ENCODE measurements around the gene DLX2. TPM values are rescaled to one million over a fixed set of nuclear protein-coding genes. Genes with fewer than 3 reads are reported as not detected.
A peak's percentile ranks its signal among the peaks of the same experiment; 100 is the strongest.

DLX2 gene
- total and polyA plus RNA-seq, 2 of the 13 experiments (the other 11 are each of a cell fraction or from before 2014, with no cell fraction given) = 0.07 to 0.15 TPM

DNA sequence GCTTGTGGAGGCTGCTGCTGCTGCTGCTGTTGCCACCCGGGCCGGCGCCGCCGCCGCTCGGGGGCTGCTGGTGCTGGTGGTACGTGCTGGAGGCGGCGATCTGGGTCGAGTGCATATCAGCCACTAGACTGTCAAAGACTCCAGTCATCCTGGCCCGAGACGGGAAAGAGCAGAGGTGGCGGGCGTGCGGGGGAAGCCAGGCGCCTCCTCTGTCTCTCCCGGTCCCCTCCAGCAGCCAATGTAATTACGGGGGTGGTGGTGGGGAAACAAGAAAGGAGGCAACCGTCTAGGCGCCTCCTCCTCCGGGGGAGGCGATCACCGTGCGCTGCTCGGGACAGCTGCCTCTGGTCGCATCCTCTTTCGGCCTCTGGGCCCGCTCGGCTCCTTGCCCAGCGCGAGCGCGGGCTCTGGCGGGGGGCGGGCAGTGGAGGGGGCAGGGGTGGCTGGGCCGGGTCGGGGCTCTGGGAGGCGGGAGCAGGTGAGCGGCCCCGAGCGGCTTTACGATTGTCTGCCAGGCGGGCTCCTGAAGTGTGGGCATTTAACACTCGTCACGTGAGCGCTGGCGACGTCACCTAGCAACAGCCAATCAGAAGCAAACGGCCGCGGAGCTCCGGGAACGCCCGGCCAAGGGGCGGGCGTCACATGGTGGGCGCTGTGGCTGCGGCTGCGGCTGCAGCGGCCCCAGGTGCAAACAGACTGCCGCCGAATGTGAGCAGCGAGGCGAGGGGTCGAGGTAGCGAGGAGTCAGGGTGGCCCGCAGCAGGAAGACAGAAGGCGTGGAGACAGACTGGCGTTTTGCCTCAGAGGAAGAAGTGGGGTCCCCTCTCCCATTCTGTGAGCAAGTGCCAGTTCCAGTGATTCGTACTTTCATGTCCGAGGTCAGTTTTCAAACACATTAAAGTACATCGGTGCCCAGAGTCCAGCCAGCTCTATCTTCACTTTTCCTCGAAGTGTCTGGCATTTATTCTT, at the start of gene DLX2 (continued):
- 0 out of 2 replicates have a peak, but pooled peaks have one; percentile 46 for TF ChIP-seq SMYD3 (CRISPR knock-in tag; IDR thresholded peaks at IDR 0.05)
- peak; percentile 73; the same call in 1 of the 2 replicates for TF ChIP-seq ZNF768 (CRISPR knock-in tag; IDR thresholded peaks at IDR 0.05)
- peak; percentile 82; the same call in 1 of the 2 replicates for TF ChIP-seq SNAI1 (CRISPR knock-in tag; IDR thresholded peaks at IDR 0.05; ENCODE audit: borderline replicate concordance)
- peak; percentile 97 for TF ChIP-seq ZSCAN12 (CRISPR knock-in tag; IDR thresholded peaks at IDR 0.05)
- no peak for TF ChIP-seq SCMH1 (CRISPR knock-in tag; IDR thresholded peaks at IDR 0.05; ENCODE audit: borderline replicate concordance)
- TF ChIP-seq ZNF589 (CRISPR knock-in tag; conservative IDR thresholded peaks at IDR 0.05) = no peak
- peak; percentile 85 for TF ChIP-seq RFX5 (IDR thresholded peaks at IDR 0.05; ENCODE audit: low read depth, low read length)
- TF ChIP-seq HOXA5 (CRISPR knock-in tag; IDR thresholded peaks at IDR 0.05) = peak; percentile 88
- no peak; the same call in 1 of the 2 replicates for TF ChIP-seq FOXA3 (CRISPR knock-in tag; IDR thresholded peaks at IDR 0.05)
- no peak for TF ChIP-seq HCFC1 (IDR thresholded peaks at IDR 0.05; ENCODE audit: low read depth, low read length)
- TF ChIP-seq GATA4 (IDR thresholded peaks at IDR 0.05; ENCODE audit: borderline replicate concordance, low read depth) = no peak
- TF ChIP-seq, protein P1, sequence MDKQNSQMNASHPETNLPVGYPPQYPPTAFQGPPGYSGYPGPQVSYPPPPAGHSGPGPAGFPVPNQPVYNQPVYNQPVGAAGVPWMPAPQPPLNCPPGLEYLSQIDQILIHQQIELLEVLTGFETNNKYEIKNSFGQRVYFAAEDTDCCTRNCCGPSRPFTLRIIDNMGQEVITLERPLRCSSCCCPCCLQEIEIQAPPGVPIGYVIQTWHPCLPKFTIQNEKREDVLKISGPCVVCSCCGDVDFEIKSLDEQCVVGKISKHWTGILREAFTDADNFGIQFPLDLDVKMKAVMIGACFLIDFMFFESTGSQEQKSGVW (CRISPR knock-in tag; IDR thresholded peaks at IDR 0.05; ENCODE audit: borderline replicate concordance) = no peak; the same call in 1 of the 2 replicates
- peak; percentile 39 for TF ChIP-seq AGO2 (optimal IDR thresholded peaks at IDR 0.05; ENCODE audit: low read depth, low read length)
- TF ChIP-seq, protein P2, sequence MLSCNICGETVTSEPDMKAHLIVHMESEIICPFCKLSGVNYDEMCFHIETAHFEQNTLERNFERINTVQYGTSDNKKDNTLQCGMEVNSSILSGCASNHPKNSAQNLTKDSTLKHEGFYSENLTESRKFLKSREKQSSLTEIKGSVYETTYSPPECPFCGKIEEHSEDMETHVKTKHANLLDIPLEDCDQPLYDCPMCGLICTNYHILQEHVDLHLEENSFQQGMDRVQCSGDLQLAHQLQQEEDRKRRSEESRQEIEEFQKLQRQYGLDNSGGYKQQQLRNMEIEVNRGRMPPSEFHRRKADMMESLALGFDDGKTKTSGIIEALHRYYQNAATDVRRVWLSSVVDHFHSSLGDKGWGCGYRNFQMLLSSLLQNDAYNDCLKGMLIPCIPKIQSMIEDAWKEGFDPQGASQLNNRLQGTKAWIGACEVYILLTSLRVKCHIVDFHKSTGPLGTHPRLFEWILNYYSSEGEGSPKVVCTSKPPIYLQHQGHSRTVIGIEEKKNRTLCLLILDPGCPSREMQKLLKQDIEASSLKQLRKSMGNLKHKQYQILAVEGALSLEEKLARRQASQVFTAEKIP (CRISPR knock-in tag; IDR thresholded peaks at IDR 0.05; ENCODE audit: borderline replicate concordance) = no peak
- TF ChIP-seq DNMT3B (CRISPR knock-in tag; conservative IDR thresholded peaks at IDR 0.05) = peak; percentile 94
- peak; percentile 98 for TF ChIP-seq NFKB2 (CRISPR knock-in tag; IDR thresholded peaks at IDR 0.05; ENCODE audit: borderline replicate concordance)
- TF ChIP-seq PHF21A (CRISPR knock-in tag; IDR thresholded peaks at IDR 0.05) = peak; percentile 54; the same call in 1 of the 2 replicates
- no peak for TF ChIP-seq SIN3A (IDR thresholded peaks at IDR 0.05; ENCODE audit: borderline replicate concordance, low read depth, low read length)
- peak; percentile 80; the same call in 1 of the 3 replicates for TF ChIP-seq MXI1 (IDR thresholded peaks at IDR 0.05; ENCODE audit: borderline replicate concordance, low read depth, low read length)
- no peak for TF ChIP-seq MTA3 (CRISPR knock-in tag; IDR thresholded peaks at IDR 0.05)
- no peak for TF ChIP-seq NFRKB (IDR thresholded peaks at IDR 0.05)
- TF ChIP-seq, protein P3, sequence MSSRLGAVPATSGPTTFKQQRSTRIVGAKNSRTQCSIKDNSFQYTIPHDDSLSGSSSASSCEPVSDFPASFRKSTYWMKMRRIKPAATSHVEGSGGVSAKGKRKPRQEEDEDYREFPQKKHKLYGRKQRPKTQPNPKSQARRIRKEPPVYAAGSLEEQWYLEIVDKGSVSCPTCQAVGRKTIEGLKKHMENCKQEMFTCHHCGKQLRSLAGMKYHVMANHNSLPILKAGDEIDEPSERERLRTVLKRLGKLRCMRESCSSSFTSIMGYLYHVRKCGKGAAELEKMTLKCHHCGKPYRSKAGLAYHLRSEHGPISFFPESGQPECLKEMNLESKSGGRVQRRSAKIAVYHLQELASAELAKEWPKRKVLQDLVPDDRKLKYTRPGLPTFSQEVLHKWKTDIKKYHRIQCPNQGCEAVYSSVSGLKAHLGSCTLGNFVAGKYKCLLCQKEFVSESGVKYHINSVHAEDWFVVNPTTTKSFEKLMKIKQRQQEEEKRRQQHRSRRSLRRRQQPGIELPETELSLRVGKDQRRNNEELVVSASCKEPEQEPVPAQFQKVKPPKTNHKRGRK (CRISPR knock-in tag; IDR thresholded peaks at IDR 0.05) = no peak
- no peak for TF ChIP-seq ZNF24 (IDR thresholded peaks at IDR 0.05)
- TF ChIP-seq GLI4 (CRISPR knock-in tag; IDR thresholded peaks at IDR 0.05; ENCODE audit: borderline replicate concordance) = no peak
- no peak for TF ChIP-seq ZZZ3 (CRISPR knock-in tag; IDR thresholded peaks at IDR 0.05; ENCODE audit: borderline replicate concordance)
- peak; percentile 66; the same call in 1 of the 2 replicates for TF ChIP-seq ZNF441 (CRISPR knock-in tag; IDR thresholded peaks at IDR 0.05; ENCODE audit: borderline replicate concordance)
- TF ChIP-seq TCF7 (IDR thresholded peaks at IDR 0.05; ENCODE audit: low read depth) = no peak
- TF ChIP-seq ZNF777 (CRISPR knock-in tag; IDR thresholded peaks at IDR 0.05) = peak; percentile 87
